Smooth muscle cell (in vitro differentiated cells): ENCODE results near the gene PEX11G. TPM values are rescaled to one million over a fixed set of nuclear protein-coding genes. Genes with fewer than 3 reads are reported as not detected.
"Not testable (repeated sequence)": the region's sequence is repeated elsewhere in the genome, so short reads cannot be mapped to it uniquely, and the experiment has no call there.

Experiments used
- DNase-seq: peaks from one replicate; lab custom pipeline; 2025; ENCODE audit not compliant: unreplicated experiment; lab: John Stamatoyannopoulos, UW
- H2AFZ ChIP-seq: fragments of 200-600 bp; sonication (generic); 2 replicates; pipeline ENCODE4 v1.6.0; 2016; ENCODE audit warnings: antibody characterized with exemption, low read depth, mild to moderate bottlenecking
- H3F3A ChIP-seq: fragments of 200-600 bp; sonication (generic); 2 replicates; pipeline ENCODE4 v1.6.0; 2017; ENCODE audit warnings: antibody characterized with exemption, low read depth
- H3K27ac ChIP-seq: fragments of 200-600 bp; sonication (generic); 2 replicates; pipeline ENCODE4 v1.5.1; 2016; ENCODE audit warnings: low read depth, mild to moderate bottlenecking
- H3K27me3 ChIP-seq: fragments of 200-600 bp; sonication (generic); 2 replicates; pipeline ENCODE4 v1.6.1; 2016; ENCODE audit warnings: low read depth, mild to moderate bottlenecking
- H3K36me3 ChIP-seq: fragments of 200-600 bp; sonication (generic); 2 replicates; pipeline ENCODE4 v1.5.1; 2016; ENCODE audit warnings: low read depth
- H3K4me1 ChIP-seq: fragments of 200-600 bp; sonication (generic); 2 replicates; pipeline ENCODE4 v1.5.1; 2016; ENCODE audit warnings: low read depth
- H3K4me2 ChIP-seq: fragments of 200-600 bp; sonication (generic); 2 replicates; pipeline ENCODE4 v1.6.0; 2016; ENCODE audit warnings: mild to moderate bottlenecking
- H3K4me3 ChIP-seq: fragments of 200-600 bp; sonication (generic); 2 replicates; pipeline ENCODE4 v1.5.1; 2016; ENCODE audit warnings: mild to moderate bottlenecking
- H3K79me2 ChIP-seq: fragments of 200-600 bp; sonication (generic); 2 replicates; pipeline ENCODE4 v1.6.0; 2016; ENCODE audit warnings: low read depth, mild to moderate bottlenecking
- H3K9ac ChIP-seq: fragments of 200-600 bp; sonication (generic); 2 replicates; pipeline ENCODE4 v1.6.0; 2016; ENCODE audit warnings: low read depth
- H3K9me3 ChIP-seq: fragments of 200-600 bp; sonication (generic); replicated peaks from 2 replicates; pipeline ENCODE4 v1.5.1; 2016; ENCODE audit warnings: low read depth
- H4K20me1 ChIP-seq: fragments of 200-600 bp; sonication (generic); 2 replicates; pipeline ENCODE4 v1.6.0; 2016; ENCODE audit warnings: low read depth
- WGBS: methylation state at CpG from one replicate; pipeline ENCODE4 v1.1.7; 2016; ENCODE audit warnings: low lambda C conversion rate; 5-methylcytosine and 5-hydroxymethylcytosine counted together
- polyA plus RNA-seq: library from polyadenylated mRNA; unstranded; fragments of >200 nt; fragmentation: Nextera tagmentation; extraction: Ambion mirVana; gene quantifications from 2 replicates; pipeline ENCODE4 v1.2.1, GENCODE V29; 2016
- total RNA-seq: library from RNA; depleted of rRNA; stranded (reverse); fragments of >200 nt; gene quantifications from 2 replicates; pipeline ENCODE4 v1.2.3, GENCODE V29; 2014
- TF ChIP-seq, protein P1 (sequence below): fragments of 200-600 bp; sonication (generic); IDR thresholded peaks from 2 replicates; pipeline ENCODE4 v1.5.1; 2017; ENCODE audit warnings: borderline replicate concordance, mild to moderate bottlenecking, antibody characterized with exemption; ENCODE audit not compliant: insufficient read depth, poor library complexity, severe bottlenecking

The PEX11G gene
- total and polyA plus RNA-seq, 2 experiments from 2014 or later, result 4.3 TPM; not detected in 1

DNA sequence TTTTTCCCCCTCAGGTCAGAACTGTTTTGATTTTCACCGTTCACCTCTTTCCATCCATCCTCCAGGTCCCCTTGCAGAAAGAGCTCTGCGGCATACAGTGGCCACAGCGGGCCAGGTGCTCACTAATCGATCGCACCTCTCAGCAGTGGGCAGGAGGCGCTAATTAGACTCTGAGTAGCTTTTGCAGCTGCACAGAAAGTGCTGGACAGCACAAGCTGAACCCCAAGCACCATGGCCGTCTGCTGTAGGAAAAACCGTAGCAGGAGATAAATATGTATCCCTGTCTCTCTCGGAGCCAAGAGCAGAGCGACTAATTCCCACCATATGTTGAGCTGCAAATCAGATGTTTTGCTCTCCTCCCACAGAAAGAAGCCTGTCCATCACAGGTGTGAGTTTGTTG lies 54.4 kb downstream of the PEX11G start:
- peaks cover 91% of the 10 kb centered on the region for H4K20me1 ChIP-seq
- 85% methylated on average over 10 of the region's 10 CpGs for WGBS
- DNase-seq, result no peak

DNA sequence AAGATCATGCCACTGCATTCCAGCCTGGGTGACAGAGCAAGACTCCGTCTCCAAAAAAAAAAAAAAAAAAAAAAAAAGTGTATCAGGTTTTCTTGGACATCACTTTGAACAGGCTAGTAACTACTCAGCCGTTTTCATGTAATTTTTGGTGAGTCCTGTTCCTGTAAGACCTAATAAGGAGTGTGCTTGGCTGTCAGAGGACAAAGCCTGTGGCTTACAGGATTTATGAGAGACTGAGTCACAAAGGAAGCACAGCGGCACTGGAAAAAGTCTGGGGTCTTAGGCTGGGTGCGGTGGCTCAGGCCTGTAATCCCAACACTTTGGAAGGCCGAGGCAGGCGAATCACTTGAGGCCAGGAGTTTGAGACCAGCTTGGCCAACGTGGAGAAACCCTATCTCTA lies 55.4 kb downstream of the PEX11G start:
- H3K9me3 ChIP-seq, H2AFZ ChIP-seq, H3K4me3 ChIP-seq, H3K4me2 ChIP-seq, H3K27me3 ChIP-seq, H3K4me1 ChIP-seq, DNase-seq, H3F3A ChIP-seq, H3K9ac ChIP-seq, H3K36me3 ChIP-seq: not testable (repeated sequence)
- Histone ChIP-seq H3K79me2 (peaks cover 26% of the 10 kb centered on the region), H4K20me1 (peaks cover 91% of the 10 kb centered on the region), H3K27ac (peak overlapping the region; percentile 15)
- 9% methylated on average over 6 of the region's 7 CpGs for WGBS

More for the DNA sequence above, 54.4 kb downstream of the PEX11G start:
- H3K4me1 ChIP-seq, result no peaks in the 10 kb centered on the region
- TF ChIP-seq, protein P1, sequence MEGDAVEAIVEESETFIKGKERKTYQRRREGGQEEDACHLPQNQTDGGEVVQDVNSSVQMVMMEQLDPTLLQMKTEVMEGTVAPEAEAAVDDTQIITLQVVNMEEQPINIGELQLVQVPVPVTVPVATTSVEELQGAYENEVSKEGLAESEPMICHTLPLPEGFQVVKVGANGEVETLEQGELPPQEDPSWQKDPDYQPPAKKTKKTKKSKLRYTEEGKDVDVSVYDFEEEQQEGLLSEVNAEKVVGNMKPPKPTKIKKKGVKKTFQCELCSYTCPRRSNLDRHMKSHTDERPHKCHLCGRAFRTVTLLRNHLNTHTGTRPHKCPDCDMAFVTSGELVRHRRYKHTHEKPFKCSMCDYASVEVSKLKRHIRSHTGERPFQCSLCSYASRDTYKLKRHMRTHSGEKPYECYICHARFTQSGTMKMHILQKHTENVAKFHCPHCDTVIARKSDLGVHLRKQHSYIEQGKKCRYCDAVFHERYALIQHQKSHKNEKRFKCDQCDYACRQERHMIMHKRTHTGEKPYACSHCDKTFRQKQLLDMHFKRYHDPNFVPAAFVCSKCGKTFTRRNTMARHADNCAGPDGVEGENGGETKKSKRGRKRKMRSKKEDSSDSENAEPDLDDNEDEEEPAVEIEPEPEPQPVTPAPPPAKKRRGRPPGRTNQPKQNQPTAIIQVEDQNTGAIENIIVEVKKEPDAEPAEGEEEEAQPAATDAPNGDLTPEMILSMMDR, result no peak
- H3K79me2 ChIP-seq, result peaks cover 19% of the 10 kb centered on the region
- no peak overlapping the region for H3K4me3 ChIP-seq
- H3F3A ChIP-seq, result no peaks in the 10 kb centered on the region
- H3K36me3 ChIP-seq, result no peaks in the 10 kb centered on the region
- no peak overlapping the region for H3K27ac ChIP-seq
- H2AFZ ChIP-seq, result no peak overlapping the region
- no peak overlapping the region for H3K4me2 ChIP-seq
- H3K27me3 ChIP-seq, result no peaks in the 10 kb centered on the region
- H3K9ac ChIP-seq, result no peak overlapping the region
- H3K9me3 ChIP-seq, result no peaks in the 10 kb centered on the region

DNA sequence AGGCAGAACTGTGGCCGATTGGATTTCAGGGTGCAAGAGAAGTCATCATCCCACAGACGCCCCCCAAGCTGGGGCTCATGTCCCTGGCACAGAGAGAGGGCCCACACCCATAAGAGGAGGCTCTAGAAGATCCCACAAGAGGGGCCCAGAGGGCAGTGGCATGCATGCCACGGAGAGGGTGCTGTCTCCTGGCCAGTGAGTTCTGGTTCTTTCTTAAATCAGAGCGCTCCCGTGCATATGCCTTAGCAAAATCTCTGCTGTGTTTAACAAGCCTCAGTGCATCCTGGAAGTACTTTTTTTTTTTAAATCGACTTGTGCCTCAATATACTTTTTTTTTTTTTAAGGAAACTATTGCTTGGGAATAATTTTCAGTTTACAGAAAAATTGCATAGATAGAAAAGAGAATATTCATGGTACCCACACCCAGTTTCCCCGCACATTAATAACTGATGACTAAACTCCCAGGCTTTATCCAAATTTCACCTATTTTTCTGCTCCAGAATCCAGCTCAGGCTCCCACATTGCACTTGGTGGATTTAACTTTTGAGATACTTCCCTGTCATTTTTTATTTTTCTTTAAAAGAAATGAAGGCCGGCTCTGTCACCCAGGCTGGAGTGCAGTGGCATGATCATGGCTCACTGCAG lies 59.1 kb downstream of the PEX11G start:
- DNase-seq, result no peak
- Histone ChIP-seq H3K9ac (no peak overlapping the region), H3F3A (no peaks in the 10 kb centered on the region), H3K36me3 (no peaks in the 10 kb centered on the region), H3K27me3 (no peaks in the 10 kb centered on the region), H3K4me3 (no peak overlapping the region), H3K27ac (no peak overlapping the region), H2AFZ (no peak overlapping the region), H3K9me3 (no peaks in the 10 kb centered on the region), H3K79me2 (peaks cover 28% of the 10 kb centered on the region), H3K4me2 (no peak overlapping the region), H4K20me1 (peaks cover 96% of the 10 kb centered on the region), H3K4me1 (no peaks in the 10 kb centered on the region)
- TF ChIP-seq, protein P1, result no peak
- WGBS, result 88% methylated on average over 8 of the region's 8 CpGs

DNA sequence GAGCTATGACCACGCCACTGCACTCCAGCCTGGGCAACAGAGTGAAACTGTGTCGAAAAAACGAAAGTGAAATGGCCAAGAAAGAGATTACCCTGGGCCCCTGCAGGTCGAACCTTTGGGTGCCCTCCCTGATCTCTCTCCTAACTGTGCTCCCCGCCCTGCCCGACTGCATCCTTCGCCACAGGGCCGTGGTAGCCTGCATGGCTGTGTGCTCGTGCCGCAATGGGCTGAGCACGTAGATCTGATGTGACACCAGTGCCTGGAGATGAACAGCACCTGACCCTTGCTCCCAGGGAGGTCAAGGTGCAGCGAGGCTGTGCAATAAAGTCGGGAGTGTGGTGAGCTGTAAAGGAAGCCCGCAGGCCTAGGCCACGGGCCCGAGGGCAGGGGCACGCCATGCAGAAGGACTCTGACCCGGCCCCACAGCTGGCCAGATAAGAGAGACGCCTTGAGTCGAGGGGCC lies 60.2 kb downstream of the PEX11G start:
- H3K79me2 ChIP-seq, result peaks cover 28% of the 10 kb centered on the region
- WGBS, result 96% methylated on average over 20 of the region's 20 CpGs

More for the DNA sequence above, 60.2 kb downstream of the PEX11G start:
- H3F3A ChIP-seq, result no peaks in the 10 kb centered on the region
- DNase-seq, result no peak
- TF ChIP-seq, protein P1, result no peak
- H3K27me3 ChIP-seq, result no peaks in the 10 kb centered on the region
- H3K36me3 ChIP-seq, result no peaks in the 10 kb centered on the region
- H4K20me1 ChIP-seq, result peaks cover 96% of the 10 kb centered on the region
- H3K27ac ChIP-seq, result peak overlapping the region; percentile 22
- H2AFZ ChIP-seq, result no peak overlapping the region
- no peak overlapping the region for H3K9ac ChIP-seq
- no peaks in the 10 kb centered on the region for H3K9me3 ChIP-seq
- no peak overlapping the region for H3K4me3 ChIP-seq
- H3K4me1 ChIP-seq, result no peaks in the 10 kb centered on the region
- no peak overlapping the region for H3K4me2 ChIP-seq
